Measurements from ENCODE around the gene WDR59.

Gene WDR59

GRCh38 chr16:74951206-74951605 lies 33.7 kb downstream of the WDR59 start:
- TF ChIP-seq, protein P1, sequence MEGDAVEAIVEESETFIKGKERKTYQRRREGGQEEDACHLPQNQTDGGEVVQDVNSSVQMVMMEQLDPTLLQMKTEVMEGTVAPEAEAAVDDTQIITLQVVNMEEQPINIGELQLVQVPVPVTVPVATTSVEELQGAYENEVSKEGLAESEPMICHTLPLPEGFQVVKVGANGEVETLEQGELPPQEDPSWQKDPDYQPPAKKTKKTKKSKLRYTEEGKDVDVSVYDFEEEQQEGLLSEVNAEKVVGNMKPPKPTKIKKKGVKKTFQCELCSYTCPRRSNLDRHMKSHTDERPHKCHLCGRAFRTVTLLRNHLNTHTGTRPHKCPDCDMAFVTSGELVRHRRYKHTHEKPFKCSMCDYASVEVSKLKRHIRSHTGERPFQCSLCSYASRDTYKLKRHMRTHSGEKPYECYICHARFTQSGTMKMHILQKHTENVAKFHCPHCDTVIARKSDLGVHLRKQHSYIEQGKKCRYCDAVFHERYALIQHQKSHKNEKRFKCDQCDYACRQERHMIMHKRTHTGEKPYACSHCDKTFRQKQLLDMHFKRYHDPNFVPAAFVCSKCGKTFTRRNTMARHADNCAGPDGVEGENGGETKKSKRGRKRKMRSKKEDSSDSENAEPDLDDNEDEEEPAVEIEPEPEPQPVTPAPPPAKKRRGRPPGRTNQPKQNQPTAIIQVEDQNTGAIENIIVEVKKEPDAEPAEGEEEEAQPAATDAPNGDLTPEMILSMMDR (conservative IDR thresholded peaks at IDR 0.05), result no peak

GRCh38 chr16:74950511-74950910 lies 34.4 kb downstream of the WDR59 start:
- TF ChIP-seq, protein P1 (conservative IDR thresholded peaks at IDR 0.05), result no peak
- H3K27ac ChIP-seq, result no peak overlapping the region

More at GRCh38 chr16:74951206-74951605, 33.7 kb downstream of the WDR59 start:
- H3K27ac ChIP-seq, result no peak overlapping the region

GRCh38 chr16:74949309-74949708 lies 35.6 kb downstream of the WDR59 start:
- TF ChIP-seq, protein P1 (conservative IDR thresholded peaks at IDR 0.05), result no peak
- no peak overlapping the region for H3K27ac ChIP-seq

GRCh38 chr16:74944466-74944865 lies 40.5 kb downstream of the WDR59 start:
- TF ChIP-seq, protein P1 (conservative IDR thresholded peaks at IDR 0.05), result no peak
- no peak overlapping the region for H3K27ac ChIP-seq

DNA sequence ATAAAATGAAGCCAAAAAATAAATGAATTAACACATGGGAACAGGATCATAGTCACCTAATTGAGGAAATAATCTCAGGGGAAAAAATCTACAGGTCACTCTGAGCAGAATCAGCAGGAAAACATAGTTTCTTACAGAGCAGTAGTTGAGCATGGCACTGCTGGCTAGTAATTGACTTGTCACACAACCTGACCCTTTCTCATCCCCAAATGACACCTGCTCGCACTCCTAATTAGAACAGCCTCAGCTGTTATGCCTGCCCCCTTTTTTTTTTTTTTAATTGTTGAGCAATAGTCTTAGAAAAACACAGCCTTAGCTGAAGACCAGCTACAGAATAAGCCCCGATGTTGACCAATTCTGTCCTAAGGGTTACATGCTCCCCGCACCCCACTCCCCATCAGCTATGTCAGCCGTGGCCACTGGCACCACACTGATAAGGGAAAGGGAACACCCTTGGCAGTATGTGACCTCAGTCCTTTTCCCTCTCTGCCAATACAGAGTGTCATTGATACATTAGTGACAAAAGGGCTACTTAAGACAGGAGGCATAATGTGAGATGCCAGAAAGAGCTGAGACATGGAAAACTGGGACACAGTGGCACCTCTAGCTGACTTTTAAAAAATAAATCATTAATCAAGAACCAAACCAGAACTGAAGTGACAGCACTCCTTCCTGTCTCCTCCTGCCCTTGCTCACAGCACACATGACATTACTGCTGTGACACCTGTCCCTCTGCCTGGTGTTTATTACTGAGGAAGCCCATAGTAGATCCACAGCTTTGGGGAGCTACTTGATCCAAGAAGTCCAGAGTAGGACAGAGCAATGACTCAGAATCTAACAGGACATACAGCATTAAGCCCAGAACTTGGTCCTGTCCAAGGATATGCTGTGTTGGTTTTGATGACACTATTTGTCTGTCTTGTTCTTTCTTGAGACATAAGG lies 41.7 kb downstream of the WDR59 start:
- TF ChIP-seq, protein P1 (conservative IDR thresholded peaks at IDR 0.05), result no peak
- H3K27ac ChIP-seq, result no peak overlapping the region

DNA sequence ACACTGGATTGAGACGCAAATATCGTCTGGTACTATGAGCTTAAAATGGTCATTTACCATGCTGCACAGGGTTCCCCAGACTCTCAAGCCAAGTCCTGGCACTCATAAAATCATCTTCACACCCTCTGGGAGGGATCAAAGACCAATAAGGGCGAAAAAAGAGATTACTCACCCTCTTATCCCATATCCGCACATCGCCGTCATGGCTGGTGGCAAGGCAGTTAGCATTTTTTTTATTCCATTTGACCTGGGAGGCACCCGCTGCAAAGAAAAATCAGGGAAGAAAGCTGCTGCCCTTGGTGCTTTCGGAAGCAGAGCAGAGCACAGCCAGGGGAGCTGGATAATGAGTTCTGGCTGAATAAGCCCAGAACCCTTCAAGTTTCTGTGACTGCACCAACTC lies 42.4 kb downstream of the WDR59 start:
- no peak overlapping the region for H3K27ac ChIP-seq
- TF ChIP-seq, protein P1 (conservative IDR thresholded peaks at IDR 0.05), result no peak

DNA sequence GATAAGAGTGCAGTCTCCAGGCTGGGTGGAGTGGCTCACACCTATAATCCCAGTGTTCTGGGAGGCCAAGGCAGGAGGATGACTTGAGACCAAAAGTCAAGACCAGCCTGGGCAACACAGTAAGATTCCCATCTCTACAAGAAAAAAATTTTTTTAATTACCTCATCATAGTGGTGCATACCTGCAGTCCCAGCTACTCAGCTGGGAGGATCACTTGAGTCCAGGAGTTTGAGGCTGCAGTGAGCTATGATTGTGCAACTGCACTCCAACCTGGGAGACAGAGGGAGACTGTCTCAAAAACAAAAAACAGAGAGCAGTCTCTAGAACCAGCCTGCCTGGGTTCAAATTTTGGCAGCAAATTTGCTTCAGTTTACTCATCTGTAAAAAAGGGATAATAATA lies 45.2 kb downstream of the WDR59 start:
- TF ChIP-seq, protein P1 (conservative IDR thresholded peaks at IDR 0.05), result no peak
- H3K27ac ChIP-seq, result no peak overlapping the region
